ENCODE measurements around the gene TGFBR2. TPM values are rescaled to one million over a fixed set of nuclear protein-coding genes. Genes with fewer than 3 reads are reported as not detected.

The TGFBR2 gene
- total and polyA plus RNA-seq, 4 donors: 13.9 to 61.2 (median 33.7) TPM

DNA sequence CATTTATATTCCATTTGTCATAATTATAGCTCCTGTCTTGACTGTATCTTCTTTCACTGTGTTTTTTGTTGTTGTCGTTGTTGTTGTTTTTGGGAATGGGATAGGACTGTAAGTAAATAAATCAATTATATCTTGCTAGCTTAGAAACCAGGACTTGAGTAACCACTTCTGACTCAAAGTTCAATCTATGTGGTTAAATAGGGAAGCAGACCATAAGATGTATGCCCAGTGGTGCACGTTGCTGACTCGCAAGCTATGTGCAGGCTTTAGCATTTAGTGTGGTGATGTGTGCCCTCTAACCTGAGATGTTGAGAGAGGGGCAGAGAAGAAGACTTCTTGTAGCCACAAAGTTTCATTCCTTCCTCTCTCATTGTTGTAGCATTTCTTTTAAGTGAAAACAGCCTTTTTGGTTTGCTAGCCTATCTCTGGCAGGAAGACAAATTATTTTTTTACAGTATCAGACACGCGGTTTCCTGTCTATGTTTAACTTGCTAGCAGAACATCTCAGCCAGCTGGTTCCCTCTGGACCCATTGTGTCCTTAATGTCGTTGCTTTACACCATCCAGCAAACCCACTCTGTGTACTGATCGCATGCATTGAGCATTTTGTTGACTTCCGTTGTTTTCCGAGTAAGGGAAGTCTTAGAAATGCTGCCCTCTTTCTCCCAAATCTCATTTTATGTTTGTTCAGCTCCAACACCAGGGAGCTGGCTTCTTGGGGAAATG is 52.1 kb downstream of the TGFBR2 start (continued):
- TF ChIP-seq HNF4G (IDR thresholded peaks at IDR 0.05) (no peak), JUND (IDR thresholded peaks at IDR 0.05) (no peak), HNF4A (conservative IDR thresholded peaks at IDR 0.05) (peak in 1 of 2 donors; percentile 25), NR2F2 (IDR thresholded peaks at IDR 0.05) (peak; percentile 14), EGR1 (IDR thresholded peaks at IDR 0.05; ENCODE audit: low read depth in 2 of 2) (no peak)

DNA sequence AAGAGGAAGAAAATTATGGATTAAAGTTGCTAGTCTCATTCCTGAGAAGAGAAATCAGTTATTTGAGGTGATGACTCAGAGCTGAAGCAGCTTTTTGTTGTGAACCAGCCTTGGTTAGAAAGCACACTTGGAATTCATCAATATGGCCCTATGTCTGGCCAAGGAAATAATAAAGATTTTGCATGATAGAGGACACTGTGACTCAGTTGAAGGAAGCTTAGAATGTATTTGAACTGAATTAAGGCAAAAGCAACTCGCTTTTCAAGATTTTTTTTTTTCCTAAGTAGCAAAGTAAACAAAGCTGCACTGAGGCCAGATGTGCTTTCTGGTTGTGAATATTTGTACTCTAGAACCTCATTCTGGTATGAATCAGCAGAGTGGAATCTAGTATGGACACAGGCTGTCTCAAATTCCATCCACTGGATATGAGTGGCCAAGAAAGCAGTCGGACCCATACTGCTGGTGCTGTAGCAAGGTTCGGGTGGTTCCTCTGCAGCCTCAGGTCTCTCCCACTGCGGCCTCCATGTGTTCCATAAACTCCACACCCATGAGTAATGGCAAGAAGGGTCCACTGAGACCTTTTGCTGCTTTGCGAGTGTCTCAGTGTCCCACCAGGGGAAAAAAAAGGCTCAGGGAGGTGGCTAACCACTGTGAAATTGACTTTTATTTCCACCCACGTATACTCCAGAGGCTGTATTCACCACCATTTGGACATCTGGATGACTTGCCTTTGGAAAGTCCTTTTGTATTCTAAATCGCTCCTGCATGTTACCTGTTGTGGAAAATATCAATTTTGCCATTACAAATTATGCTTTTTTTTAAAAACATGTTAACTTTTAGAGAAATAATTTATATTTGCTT is 53.1 kb downstream of the TGFBR2 start:
- peak overlapping the region; percentile 11 to 48 for H3K27ac ChIP-seq (ENCODE audit: low read depth in 1 of 2, low read length in 2 of 2)
- H3K27me3 ChIP-seq (ENCODE audit: control insufficient read depth in 4 of 4, insufficient read depth in 4 of 4, low read length in 3 of 4): no peaks in the 10 kb centered on the region
- 89% methylated on average over 7 of the region's 7 CpGs for WGBS
- H3K9ac ChIP-seq (ENCODE audit: low read depth in 1 of 2, low read length in 2 of 2): no peak overlapping the region
- TF ChIP-seq, protein P1, sequence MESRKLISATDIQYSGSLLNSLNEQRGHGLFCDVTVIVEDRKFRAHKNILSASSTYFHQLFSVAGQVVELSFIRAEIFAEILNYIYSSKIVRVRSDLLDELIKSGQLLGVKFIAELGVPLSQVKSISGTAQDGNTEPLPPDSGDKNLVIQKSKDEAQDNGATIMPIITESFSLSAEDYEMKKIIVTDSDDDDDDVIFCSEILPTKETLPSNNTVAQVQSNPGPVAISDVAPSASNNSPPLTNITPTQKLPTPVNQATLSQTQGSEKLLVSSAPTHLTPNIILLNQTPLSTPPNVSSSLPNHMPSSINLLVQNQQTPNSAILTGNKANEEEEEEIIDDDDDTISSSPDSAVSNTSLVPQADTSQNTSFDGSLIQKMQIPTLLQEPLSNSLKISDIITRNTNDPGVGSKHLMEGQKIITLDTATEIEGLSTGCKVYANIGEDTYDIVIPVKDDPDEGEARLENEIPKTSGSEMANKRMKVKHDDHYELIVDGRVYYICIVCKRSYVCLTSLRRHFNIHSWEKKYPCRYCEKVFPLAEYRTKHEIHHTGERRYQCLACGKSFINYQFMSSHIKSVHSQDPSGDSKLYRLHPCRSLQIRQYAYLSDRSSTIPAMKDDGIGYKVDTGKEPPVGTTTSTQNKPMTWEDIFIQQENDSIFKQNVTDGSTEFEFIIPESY (IDR thresholded peaks at IDR 0.05): no peak
- no peak for TF ChIP-seq HNF4A (conservative IDR thresholded peaks at IDR 0.05)
- TF ChIP-seq, protein P2, sequence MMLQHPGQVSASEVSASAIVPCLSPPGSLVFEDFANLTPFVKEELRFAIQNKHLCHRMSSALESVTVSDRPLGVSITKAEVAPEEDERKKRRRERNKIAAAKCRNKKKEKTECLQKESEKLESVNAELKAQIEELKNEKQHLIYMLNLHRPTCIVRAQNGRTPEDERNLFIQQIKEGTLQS (IDR thresholded peaks at IDR 0.05): no peak
- TF ChIP-seq, protein P3, sequence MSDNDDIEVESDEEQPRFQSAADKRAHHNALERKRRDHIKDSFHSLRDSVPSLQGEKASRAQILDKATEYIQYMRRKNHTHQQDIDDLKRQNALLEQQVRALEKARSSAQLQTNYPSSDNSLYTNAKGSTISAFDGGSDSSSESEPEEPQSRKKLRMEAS (IDR thresholded peaks at IDR 0.05): no peak
- TF ChIP-seq HNF4G (IDR thresholded peaks at IDR 0.05): no peak
- TF ChIP-seq, protein P4, sequence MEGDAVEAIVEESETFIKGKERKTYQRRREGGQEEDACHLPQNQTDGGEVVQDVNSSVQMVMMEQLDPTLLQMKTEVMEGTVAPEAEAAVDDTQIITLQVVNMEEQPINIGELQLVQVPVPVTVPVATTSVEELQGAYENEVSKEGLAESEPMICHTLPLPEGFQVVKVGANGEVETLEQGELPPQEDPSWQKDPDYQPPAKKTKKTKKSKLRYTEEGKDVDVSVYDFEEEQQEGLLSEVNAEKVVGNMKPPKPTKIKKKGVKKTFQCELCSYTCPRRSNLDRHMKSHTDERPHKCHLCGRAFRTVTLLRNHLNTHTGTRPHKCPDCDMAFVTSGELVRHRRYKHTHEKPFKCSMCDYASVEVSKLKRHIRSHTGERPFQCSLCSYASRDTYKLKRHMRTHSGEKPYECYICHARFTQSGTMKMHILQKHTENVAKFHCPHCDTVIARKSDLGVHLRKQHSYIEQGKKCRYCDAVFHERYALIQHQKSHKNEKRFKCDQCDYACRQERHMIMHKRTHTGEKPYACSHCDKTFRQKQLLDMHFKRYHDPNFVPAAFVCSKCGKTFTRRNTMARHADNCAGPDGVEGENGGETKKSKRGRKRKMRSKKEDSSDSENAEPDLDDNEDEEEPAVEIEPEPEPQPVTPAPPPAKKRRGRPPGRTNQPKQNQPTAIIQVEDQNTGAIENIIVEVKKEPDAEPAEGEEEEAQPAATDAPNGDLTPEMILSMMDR (IDR thresholded peaks at IDR 0.05; ENCODE audit: low read depth, low read length, missing input control): no peak
- no peak for TF ChIP-seq SP1 (IDR thresholded peaks at IDR 0.05)
- peak in 1 of 2 donors; percentile 30 for TF ChIP-seq RAD21 (IDR thresholded peaks at IDR 0.05)
- peak in 1 of 2 donors; percentile 4 for TF ChIP-seq RXRA (IDR thresholded peaks at IDR 0.05)
- TF ChIP-seq FOXA2 (IDR thresholded peaks at IDR 0.05): peak; percentile 23
- TF ChIP-seq, protein P5, sequence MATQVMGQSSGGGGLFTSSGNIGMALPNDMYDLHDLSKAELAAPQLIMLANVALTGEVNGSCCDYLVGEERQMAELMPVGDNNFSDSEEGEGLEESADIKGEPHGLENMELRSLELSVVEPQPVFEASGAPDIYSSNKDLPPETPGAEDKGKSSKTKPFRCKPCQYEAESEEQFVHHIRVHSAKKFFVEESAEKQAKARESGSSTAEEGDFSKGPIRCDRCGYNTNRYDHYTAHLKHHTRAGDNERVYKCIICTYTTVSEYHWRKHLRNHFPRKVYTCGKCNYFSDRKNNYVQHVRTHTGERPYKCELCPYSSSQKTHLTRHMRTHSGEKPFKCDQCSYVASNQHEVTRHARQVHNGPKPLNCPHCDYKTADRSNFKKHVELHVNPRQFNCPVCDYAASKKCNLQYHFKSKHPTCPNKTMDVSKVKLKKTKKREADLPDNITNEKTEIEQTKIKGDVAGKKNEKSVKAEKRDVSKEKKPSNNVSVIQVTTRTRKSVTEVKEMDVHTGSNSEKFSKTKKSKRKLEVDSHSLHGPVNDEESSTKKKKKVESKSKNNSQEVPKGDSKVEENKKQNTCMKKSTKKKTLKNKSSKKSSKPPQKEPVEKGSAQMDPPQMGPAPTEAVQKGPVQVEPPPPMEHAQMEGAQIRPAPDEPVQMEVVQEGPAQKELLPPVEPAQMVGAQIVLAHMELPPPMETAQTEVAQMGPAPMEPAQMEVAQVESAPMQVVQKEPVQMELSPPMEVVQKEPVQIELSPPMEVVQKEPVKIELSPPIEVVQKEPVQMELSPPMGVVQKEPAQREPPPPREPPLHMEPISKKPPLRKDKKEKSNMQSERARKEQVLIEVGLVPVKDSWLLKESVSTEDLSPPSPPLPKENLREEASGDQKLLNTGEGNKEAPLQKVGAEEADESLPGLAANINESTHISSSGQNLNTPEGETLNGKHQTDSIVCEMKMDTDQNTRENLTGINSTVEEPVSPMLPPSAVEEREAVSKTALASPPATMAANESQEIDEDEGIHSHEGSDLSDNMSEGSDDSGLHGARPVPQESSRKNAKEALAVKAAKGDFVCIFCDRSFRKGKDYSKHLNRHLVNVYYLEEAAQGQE (IDR thresholded peaks at IDR 0.05): no peak
- no peak for TF ChIP-seq TAF1 (conservative IDR thresholded peaks at IDR 0.05)
- no peak for TF ChIP-seq FOXA1 (IDR thresholded peaks at IDR 0.05)
- no peak for TF ChIP-seq NR2F2 (IDR thresholded peaks at IDR 0.05)
- TF ChIP-seq EGR1 (IDR thresholded peaks at IDR 0.05; ENCODE audit: low read depth in 2 of 2): no peak
- peak in 1 of 2 donors; percentile 36 for TF ChIP-seq JUND (IDR thresholded peaks at IDR 0.05)
- TF ChIP-seq GABPA (IDR thresholded peaks at IDR 0.05 in 1 of 2, conservative IDR thresholded peaks at IDR 0.05 in 1 of 2): no peak
- no peak for DNase-seq (ENCODE audit: low spot score)
- H3K4me3 ChIP-seq (ENCODE audit: low read depth in 1 of 3, low read length in 3 of 3): no peak overlapping the region
- no peaks in the 10 kb centered on the region for H3K9me3 ChIP-seq (ENCODE audit: control insufficient read depth in 4 of 4, low read length in 3 of 4)
- peaks cover 0 to 27% (median 16%) of the 10 kb centered on the region in 4 donors for H3K4me1 ChIP-seq (ENCODE audit: control insufficient read depth in 4 of 4, insufficient read depth in 4 of 4, low read length in 3 of 4)
- H3K36me3 ChIP-seq (ENCODE audit: control insufficient read depth in 4 of 4, insufficient read depth in 3 of 4, low read depth in 1 of 4, low read length in 3 of 4): peaks cover 5 to 32% (median 17%) of the 10 kb centered on the region in 4 donors
